Epidermal melanocyte (primary cell): ENCODE results near the gene HIC1.

ENCODE experiments used
- DNase-seq: peaks from one replicate; pipeline ENCODE4 v3.0.0; 2011; ENCODE audit warnings: low spot score; ENCODE audit not compliant: insufficient read length

Gene HIC1

DNA sequence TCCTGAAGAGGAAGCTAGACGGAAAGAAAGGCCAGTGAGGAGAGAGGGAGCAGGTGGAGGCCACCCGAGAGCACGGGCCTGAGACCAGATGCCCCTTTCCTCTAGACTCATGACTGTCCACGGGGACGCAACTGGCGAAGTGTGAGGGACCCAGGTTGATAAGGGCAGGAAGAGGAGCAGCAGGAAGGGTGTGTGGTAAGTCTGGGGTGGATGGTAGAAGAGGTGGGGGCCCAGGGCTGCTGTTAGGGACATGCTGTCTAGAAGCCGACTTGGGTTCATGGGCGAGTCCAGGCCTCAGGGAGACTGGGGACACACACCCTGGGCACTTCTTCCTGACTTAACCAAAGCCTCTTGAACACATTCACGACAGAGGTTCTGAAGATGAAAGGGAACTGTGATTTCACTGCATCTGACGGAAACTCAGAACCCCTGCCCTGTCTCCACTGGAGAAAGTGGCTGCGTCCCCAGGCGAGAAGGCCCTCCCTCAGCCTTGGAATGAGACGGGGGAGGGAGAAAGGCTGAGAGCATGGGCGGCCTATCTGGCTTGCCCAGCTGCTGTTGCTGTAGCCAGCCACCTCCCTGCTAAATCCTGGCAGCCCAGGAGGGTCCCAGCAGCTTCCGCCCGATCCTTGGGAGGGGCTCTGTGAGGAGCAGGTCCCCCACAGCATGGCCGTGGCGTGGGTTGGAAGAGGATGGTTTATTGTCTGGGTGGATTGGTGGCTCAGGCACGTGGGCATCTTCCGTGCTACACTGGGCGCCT, 6.0 kb downstream of the HIC1 start:
- DNase-seq = no peak

DNA sequence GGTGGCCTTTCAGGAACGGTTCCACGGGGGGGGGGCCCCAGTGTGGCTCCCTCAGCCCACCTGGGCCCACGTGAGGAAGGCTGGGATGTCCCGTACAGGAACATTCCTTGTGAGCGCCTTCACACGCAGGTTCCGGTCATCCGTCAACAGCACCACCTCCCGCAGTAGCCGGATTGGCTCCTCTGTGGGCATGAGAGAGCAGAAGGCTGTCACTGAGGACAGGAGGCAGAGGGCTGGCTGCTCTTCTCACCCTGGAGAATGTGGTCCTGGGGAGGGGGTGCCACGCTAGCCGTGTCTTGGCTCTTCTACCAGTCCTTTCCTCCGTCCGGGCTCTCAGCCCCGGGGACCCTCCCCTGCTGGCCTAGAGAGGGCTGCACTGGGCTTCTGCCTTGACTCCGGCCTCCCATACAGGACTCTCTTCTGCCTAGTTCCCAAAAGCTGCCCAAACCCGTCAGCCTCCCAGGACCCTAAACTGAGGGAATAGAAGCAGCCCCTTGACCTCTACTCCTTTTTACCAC, 6.6 kb downstream of the HIC1 start:
- DNase-seq = no peak

DNA sequence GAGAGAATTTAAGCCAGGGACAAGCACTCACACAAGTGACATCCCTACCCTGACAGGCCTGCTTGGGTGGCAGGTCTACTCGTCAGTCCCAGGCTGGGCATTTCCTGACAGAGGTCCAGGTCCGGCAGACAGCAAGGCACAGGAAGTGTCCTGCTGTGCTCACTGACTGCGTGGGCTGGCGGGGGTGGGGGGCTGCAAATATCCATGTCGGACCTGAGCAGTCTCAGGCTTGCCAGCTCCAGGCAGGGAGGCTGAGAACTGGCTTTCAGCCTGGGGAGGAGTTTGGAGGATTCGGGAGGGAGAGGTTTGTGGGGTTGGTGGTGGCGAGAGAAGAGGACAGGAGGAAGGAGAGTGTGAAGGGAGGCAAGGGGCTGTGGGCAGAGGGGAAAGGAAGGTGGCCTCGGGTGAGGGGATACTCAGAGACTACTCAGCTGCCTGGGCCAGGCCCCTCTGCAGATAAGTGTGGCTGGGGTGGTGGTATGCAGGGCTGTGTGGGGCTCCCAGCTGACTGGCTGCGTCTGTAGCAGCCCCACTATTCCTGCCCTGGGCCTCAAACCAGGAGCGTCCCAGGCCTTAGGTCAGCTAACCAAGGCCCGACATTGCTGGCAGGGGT, 7.8 kb downstream of the HIC1 start:
- no peak for DNase-seq

DNA sequence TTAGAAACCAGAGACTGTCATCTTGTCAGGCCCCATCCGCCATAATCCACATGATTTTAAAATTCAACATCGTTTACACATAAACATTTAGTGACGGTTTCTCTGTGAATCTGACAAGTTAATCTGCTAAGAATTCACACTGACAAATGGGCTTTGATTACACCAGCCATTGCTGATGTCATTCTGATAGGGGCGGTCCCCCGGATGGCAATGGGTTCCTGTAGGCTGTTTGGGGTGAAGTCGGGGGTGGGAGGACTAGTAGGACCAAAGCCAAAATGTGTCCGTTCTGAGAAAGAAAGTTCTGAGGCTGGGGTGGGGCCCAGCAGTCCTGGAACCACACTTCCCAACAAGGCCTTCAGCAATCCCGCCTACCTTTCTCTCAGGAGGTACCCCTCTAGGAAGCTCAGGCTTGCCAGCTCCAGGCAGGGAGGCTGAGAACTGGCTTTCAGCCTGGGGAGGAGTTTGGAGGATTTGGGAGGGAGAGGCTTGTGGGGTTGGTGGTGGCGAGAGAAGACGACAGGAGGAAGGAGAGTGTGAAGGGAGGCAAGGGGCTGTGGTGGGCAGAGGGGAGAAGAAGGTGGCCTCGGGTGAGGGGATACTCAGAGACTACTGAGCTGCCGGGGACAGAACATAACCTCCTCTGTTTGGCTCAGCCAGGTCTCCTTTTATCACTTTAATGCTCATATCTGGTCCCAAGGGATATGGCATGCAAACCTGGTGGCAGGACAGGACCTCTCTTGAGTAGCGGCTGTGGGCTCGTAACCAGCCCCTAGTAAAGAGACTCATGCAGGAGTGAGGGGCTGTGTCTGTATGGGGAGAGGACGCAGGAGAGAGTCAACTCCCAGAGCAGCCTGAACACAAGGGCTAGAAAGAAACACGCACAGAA, 8.6 kb downstream of the HIC1 start:
- no peak for DNase-seq

- DNase-seq = no peak
Measured at GRCh38 chr17:2064147-2064489, 9.2 kb downstream of the HIC1 start.

DNA sequence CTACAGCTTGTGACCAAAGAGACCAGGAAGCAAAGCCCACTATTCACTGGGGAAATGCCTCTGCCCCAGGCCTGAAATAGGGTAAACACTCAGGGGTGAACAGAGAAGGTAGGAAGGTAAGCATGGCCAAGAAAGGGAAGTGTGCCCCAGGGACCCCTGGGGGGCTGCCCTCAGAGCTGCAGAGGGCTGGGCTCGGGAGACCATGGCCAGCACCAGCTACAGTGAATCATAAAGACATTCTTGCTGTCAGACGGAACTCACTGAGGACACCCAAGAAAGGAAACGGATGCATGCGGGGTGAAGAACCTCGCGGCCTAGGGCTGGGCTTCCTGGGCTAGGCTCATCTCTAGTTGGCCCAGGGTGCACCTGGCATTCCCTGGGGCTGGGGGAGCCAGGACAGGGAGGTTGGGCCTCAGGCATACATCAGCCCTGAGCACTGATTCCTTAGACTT, 9.6 kb downstream of the HIC1 start:
- DNase-seq = no peak

- DNase-seq = no peak
Measured at GRCh38 chr17:2064980-2065785, 10.3 kb downstream of the HIC1 start.

DNA sequence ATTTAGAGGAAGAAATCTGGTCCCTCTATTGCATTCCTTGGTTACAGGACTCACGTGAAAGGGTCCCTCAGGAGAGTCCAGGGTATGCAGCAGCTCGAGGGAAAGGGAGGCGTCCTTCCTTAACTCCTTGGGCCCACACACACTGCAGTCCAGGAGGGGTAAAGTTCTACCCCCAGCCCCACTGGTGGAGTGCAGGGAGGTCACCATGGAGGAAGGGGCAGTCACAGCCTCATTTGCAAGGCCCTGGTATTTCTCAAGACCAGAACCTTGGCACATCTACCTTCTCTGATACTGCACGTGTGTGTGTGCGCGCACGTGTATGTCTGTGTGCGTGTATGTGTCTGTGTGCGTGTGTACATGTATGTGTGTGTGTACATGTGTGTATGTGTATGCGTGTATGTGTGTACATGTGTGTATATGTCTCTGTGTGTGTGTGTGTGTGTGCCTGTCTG, 11.1 kb downstream of the HIC1 start:
- no peak for DNase-seq

GRCh38 chr17:2067048-2067561, 12.2 kb downstream of the HIC1 start:
- no peak for DNase-seq

GRCh38 chr17:2067608-2068024, 12.7 kb downstream of the HIC1 start:
- no peak for DNase-seq

DNA sequence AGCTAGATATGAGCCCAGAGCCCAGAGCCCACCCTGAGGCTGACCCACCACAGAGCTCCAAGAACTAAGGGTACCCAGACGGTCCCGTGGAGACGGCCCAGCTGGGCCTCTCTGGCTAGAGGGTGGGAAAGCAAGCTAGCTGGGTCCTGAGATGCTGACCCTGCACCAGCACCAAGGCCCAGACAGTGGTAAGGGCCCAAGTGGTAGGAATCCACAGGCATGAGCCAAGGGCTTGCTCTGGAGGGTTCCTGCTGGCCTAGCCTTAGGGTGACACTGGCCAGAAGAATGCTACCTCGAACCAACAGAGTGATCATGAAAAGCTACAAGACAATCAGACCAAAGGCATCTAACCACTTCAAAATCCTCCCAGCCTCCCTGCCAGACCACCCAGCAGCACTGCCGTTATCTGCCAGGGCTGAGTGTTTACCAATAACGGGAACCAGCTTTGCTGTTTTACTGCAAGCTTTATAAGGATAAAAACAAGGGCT, 13.2 kb downstream of the HIC1 start:
- no peak for DNase-seq

DNA sequence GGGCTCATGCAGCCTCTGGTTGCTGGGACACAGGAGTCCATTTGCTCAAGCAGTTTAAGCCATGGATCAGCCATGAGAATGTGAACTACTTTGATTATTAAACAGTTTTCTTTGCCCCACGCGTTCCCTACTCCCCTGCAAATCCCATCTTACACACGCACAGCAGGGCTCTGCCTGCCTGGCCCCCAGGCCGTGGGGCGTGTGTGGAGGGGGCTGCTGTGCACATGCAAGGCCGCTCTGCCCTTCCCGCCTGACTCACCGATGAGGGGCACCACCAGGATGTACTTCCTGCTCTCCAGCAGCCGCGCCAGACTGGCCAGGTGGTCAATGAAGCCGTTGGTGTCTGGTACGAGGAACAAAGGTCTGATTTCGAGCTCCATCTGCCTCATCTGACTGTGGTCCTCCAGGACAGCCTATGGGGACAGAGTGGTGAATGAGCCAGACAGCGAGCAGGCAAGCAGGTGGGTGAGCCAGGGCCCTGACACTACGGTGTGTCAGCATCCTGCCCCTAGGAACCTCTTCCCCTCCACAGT, 13.7 kb downstream of the HIC1 start:
- no peak for DNase-seq

DNA sequence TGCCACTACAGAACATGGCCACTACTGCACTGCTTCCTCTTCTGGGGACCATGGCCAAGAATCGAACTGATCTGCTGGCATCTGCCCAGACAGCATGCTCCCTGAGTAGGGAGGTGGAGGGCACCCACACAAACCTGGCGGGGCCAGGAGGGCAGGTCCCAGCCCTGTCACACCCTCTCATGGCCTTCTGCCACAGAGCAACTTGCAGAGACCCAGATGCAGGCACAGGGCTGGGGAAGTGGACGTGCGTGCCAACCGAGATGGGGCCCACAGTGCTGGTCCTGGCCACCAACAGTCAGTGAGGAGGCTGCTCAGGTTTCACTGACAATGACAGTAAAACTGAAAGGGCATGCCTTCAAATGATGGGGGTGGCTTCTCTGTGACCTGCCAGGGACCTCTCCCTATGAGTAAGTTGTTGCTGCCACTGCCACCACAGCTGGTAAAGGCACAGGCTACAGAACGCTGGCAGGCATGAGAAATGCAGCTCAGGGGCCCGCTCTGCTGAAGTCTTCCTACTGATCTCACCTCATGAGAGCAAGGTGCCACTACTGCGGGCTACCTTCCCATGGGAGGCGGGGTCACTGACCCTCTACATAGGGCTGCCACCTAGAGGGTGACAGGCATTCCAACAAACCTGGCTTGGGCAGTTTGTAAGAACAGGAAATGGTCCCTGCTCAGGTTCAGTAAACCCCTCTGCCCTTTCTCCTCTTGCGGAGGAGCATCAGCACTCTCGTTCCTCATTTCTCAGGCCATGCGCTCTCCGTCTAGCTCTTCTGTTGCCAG, 15.5 kb downstream of the HIC1 start:
- DNase-seq = no peak

DNA sequence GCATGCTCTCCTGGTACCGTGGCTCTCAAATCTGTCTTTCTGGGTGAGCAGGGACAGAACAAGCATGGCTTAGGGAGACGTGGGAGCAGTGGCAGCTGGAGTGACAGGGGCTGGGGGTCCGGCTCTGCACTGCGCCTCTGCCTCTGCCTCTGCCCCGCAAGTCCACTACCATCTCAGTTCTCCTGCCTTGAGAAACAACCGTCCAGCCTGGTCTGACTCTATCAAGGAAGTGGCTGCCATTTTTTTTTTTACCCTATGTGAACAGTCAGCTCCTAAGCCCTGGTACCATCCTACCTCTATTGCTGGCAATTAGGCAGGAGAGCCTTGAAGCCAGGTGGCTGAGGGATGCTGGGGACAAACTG, 16.1 kb downstream of the HIC1 start:
- DNase-seq = no peak

GRCh38 chr17:2071455-2072281, 16.8 kb downstream of the HIC1 start:
- DNase-seq = no peak

GRCh38 chr17:2074919-2075318, 20.0 kb downstream of the HIC1 start:
- DNase-seq = no peak

- DNase-seq = no peak
Measured at GRCh38 chr17:2075336-2076086, 20.6 kb downstream of the HIC1 start.
